Mammary epithelial cell (primary cell): ENCODE results near the gene CCDC85A.

Source experiments
- CTCF ChIP-seq, 2 donors: IDR thresholded peaks in 1 of 2; conservative IDR thresholded peaks in 1 of 2; 2 replicates each; pipeline ENCODE4 v1.5.1; 2011 to 2012; ENCODE audit warnings: inconsistent platforms in 2 of 2, low read length in 2 of 2, mild to moderate bottlenecking in 2 of 2, control low read depth in 1 of 2, low read depth in 1 of 2; ENCODE audit not compliant: insufficient read depth in 1 of 2; ENCODE audit errors: extremely low read depth in 1 of 2
- EZH2 ChIP-seq: IDR thresholded peaks from 2 replicates; pipeline ENCODE4 v1.6.1; 2012; ENCODE audit warnings: low read length, inconsistent platforms, borderline replicate concordance

- TF ChIP-seq EZH2 (no peak), CTCF (conservative IDR thresholded peaks at IDR 0.05 in 1 of 2, IDR thresholded peaks at IDR 0.05 in 1 of 2; ENCODE audit: extremely low read depth in 1 of 2, insufficient read depth in 1 of 2, low read depth in 1 of 2, low read length in 2 of 2) (no peak)
Observed at GRCh38 chr2:56229397-56230060, 45.7 kb downstream of the CCDC85A start.
